Stimulated activated CD8-positive, alpha-beta memory T cell treated with anti-CD3 and anti-CD28 coated beads, Interleukin-7, amount 100 ng/mL, for 24 hours (primary cell): ENCODE data around the gene RNF41.
"Not testable (repeated sequence)": the region's sequence is repeated elsewhere in the genome, so short reads cannot be mapped to it uniquely, and the experiment has no call there.

Experiments
- DNase-seq: peaks from one replicate; pipeline ENCODE4 v3.0.0-alpha.2; 2020; ENCODE audit warnings: low read depth

The RNF41 gene

DNA sequence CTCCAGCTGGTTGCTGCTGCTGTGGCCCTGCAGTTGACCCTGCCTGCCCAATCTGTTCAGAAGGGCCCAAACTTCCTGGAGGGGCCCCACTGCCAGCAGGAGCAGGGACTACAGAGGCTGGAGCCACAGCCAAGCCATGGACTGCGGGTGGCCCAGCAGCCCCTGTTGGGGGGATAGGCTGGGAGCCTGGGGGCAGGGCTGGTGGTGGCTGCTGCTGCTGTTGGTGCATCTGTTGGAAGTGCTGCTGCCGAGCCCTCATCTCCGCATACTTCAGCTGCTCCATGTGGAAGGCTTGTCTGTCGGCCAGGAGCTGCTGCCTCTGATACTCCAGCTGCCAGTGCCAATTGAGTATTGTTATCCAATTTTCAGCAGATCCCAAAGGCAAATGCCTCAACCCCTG lies 56.4 kb downstream of the RNF41 start:
- DNase-seq = no peak

- DNase-seq = no peak
Measured at GRCh38 chr12:56164345-56164729, 57.4 kb downstream of the RNF41 start.

DNA sequence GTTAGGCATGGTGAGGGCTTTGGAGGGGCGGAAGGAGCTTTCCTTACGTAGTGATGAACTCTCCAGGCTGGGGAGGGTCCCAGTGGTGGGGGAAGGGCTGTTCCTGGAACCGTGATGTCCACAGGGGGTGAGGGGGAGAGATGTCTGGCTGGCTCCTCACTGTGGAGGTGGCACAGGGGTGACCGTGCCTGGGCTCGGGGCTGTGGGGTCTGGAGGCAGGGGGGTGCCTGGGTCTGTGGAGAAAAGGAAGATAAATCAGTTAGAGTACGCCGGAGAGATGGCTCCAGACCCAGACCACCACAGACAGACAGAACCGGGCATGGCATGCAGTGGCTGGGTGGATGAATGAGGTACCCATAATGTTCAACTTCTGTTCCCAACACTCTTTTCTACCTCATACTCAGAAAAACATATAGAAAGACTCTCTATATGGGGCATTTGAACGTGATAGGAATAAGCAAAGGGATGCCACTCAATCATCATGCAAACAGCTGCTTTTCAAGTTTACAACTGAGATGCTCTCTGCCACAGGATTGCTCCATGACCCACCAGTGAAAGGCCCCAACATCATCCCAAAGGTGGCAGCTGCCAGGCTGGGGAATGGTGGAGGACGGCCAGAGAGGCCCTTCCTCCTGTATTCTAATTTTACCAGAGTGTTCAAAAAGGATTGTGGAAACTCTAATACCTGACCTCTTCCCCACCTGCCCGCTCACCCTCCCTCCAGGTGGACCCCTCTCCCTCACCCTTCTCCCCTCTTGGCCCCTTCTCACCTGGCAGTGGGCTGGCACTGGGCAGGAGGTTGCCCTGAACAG lies 58.0 kb downstream of the RNF41 start:
- DNase-seq = no peak

DNA sequence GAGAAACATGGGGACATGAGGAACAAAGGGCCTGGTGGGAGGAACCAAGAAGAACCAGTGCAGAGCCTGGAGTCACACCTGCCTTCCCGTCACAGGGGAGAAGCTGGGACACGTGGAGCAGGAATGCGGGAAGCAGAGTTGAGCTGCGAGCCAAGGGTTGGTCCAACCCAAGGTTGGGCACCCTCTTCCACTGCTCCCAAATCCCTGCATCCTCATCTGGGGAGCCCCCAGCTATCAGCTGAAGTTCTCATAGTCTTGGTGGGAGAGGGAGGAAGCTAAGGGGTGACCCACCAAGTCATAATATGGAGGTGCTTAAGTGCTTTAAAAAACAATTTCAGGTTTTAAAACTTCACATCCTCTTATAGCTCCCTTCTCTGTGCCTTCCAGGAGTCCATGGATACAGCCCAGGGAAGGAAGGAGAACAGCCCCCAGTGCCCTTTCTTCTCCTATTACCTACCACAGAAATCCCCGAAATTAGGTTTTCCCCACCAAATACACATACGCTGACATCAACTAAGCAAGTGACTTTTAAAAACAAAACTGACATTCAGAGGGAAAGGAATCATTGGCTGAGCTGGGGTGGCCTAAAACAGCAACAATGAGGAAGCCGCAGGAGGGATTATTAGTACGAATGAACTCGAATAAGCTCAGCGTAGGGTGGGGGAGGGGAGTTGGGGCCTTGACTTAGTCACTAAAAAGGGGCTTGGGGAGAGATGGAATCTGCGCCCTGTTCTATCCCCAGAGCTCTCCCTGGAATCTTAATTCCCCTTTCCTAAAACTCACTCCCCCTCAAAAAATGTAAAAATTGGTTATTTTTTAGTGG lies 59.0 kb downstream of the RNF41 start:
- no peak for DNase-seq

DNA sequence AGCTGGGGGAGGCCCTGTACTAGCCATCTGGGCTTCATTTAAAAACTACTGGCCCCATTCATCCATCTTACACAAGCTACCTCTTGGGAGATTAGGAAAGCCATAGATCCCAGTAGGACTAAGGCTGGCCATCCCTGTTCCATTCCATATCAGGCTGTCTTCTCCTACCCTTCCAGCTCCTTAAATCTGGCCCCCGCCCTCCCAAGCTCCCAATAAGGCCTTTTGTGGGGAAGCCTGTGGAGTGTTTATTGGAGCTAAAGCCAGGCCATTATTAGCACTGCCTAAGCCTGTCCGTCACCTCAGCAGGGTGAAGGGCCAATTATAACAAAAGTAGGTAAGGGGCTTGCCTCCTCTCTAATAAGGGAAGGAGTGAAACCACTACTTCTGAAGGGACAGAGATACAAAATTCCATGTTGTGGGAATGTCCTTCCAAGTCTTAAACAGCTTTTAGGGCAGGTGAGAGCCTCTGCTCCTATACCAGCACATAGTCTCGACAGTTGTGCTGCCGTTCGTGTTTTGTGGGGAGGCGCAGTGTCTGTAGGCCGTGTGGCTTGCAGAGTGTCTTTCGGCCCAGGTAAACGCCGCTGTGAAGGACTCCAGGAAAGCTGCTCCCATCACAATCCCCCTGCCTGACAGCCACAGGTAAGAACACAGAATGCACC lies 59.9 kb downstream of the RNF41 start:
- DNase-seq = no peak

DNA sequence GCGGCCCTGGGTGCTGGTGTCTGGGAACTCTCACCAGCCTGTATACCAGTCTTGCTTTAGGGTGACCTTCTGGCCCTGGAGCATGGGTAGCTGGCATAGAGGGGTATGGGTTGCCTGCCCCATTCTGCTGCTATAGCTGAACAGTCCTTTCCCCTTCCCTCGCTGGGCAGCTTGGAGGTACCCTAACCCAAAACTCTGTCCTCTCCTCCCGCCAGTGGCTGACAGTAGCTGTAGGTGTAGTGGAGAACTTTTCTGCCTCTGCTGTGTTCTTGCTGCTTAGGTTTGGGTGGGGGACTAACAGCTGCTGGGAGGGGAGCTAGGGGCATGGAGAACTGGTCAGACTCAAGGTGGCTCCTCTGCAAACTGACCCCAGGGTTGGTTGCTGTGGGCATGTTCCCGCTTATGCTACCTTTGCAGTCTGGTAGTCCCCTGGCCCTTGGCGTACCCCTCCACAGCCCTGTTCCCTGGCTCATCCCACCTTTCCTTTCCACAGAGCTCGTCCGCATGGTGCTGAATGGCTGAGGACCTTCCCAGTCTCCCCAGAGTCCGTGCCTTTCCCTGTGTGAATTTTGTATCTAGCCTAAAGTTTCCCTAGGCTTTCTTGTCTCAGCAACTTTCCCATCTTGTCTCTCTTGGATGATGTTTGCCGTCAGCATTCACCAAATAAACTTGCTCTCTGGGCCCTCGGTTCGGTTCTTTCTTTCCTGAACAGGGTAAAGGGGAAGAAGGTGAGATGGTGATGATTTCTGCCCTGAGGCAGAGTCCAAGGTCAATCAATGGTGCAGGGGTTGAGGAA lies 60.6 kb downstream of the RNF41 start:
- DNase-seq = no peak

GRCh38 chr12:56160193-56160763 lies 61.4 kb downstream of the RNF41 start:
- peak; percentile 28 for DNase-seq

- no peak for DNase-seq
Measured at GRCh38 chr12:56159482-56160192, 62.1 kb downstream of the RNF41 start.

DNA sequence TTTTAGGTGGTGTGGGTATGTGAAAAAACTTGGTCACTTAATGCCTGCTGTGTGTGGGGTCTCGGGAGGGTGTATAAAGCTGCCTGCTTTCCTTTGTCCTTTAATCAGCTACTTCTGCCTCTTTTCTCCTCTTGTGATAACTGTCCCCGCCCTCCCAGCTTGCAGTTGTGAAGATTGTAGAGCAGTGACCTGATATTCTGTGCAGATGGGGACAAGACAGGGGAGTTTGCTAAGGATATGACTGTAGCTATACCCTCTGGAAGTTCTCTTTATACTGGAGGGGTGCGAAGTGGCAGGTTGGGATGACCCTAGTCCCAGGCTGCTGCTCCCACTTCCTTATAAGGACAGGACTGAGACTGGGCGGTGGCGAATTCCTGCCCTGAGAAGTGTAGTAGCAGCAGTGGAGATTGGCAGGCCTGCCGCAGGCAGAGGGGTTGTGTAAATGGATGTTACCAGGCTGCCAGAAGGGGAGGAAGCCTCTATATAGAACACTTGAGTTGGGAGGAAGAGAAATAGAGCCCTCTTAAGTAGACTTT lies 62.7 kb downstream of the RNF41 start:
- no peak for DNase-seq

GRCh38 chr12:56158029-56158925 lies 63.4 kb downstream of the RNF41 start, which contains the start of gene MYL6:
Gene MYL6, plus strand, starts transcription at chr12:56158359. Its CDS starts 43 bp downstream, at chr12:56158402.
- DNase-seq = peak; percentile 75

DNA sequence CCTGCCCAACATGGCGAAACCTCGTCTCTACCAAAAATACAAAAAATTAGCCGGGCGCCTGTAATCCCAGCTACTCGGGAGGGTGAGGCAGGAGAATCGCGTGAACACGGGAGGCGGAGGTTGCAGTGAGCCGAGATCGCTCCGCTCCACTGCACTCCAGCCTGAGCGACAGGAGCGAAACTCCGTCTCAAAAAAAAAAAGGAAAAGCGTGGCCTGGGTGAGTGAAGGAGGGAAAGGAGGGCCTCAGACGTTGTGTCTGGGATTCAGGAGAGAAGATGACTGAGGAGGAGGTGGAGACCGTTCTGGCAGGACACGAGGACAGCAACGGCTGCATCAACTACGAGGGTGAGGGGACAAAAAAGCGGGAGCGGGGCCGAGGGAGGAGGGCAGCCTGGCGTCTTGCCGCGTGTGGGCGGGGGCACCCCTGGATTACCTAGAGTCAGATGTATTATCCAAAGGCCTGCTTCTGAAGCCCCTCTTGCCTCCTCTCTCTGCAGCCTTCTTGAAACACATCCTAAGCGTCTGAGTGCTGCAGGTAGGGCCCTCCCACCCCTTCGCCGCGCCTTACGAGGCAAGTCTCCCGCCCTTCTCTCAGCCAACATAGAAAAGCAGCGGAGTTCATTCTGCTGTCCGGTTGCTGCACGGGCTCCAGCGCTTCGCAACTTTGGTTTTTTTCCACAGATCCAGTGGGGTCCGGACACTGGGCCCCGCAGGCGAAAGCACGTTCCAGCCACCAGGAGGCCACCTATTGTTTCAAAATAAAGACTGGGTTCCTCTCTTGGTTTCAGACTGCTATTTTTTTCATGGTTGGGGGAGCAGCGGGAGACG lies 64.3 kb downstream of the RNF41 start:
- DNase-seq = peak; percentile 20

DNA sequence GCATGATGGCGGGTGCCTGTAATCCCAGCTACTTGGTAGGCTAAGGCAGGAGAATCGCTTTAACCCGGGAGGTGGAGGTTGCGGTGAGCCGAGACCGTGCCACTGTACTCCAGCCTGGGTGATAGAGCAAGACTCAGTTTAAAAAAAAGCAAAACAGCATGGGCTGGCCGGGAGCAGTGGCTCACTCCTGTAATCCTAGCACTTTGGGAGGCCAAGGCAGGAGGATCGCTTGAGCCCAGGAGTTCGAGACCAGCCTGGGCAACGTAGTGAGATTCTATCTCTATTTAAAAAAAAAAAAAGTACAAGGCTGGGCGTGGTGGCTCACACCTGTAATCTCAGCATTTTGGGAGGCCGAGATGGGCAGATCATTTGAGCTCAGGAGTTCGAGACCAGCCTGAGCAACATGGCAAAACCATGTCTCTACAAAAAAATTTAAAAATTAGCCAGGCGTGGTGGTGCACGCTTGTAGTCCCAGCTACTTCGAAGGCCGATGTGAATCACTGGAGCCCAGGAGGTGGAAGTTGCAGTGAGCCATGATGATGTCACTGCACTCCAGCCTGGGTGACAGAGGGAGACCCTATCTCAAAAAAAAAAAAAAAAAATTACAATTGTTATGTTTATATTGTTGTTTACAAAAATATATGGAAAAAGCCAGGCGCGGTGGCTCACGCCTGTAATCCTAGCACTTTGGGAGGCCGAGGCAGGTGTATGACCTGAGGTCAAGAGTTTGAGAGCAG lies 65.1 kb downstream of the RNF41 start:
- not testable (repeated sequence) for DNase-seq

DNA sequence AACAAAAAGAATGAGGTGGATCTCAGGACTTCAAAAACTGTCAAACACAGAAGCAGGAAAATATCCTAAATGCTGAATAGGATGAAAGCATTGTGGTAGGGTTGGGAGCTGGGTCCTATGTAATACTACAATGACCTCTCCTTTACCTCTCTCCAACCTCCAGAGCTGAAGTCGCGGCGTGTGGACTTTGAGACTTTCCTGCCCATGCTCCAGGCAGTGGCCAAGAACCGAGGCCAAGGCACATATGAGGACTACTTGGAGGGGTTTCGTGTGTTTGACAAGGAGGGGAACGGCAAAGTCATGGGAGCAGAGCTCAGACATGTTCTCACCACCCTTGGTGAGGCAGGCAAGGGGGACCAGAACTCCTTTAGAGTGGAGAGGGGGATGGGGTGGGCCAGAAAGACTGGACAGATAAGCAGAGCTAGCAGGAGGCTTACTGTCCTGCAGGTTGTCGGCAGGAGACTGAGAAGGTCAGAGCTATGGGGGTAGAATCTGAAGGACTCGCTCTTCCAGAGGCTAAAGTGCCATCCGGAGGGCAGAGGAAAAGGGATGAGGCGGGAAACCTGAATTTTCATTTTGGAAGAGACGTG lies 66.4 kb downstream of the RNF41 start:
- DNase-seq = no peak

GRCh38 chr12:56154818-56155217 lies 66.9 kb downstream of the RNF41 start:
- DNase-seq = no peak

- DNase-seq = no peak
Measured at GRCh38 chr12:56154246-56154771, 67.4 kb downstream of the RNF41 start.

DNA sequence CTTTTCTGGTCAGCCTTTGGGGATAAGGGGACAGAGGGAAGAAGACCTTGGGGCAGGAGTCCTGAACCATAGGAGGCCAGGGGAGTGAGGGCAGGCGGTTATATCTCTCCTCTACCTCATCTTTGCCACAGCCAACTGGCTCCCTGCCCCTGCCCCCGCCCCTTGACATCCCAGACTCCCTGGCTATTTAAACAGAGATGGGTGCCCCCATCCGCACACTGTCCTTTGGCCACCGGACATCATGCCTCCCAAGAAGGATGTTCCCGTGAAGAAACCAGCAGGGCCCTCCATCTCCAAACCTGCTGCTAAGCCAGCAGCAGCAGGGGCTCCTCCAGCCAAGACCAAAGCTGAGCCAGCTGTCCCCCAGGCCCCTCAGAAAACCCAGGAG lies 68.0 kb downstream of the RNF41 start:
- DNase-seq = no peak
